Thymus (tissue), 14 donors: Measurements from ENCODE around the gene B4GALT4. TPM values are rescaled to one million over a fixed set of nuclear protein-coding genes. Genes with fewer than 3 reads are reported as not detected.
"Not testable (repeated sequence)": the region's sequence is repeated elsewhere in the genome, so short reads cannot be mapped to it uniquely, and the experiment has no call there.

ENCODE experiments used
- DNase-seq, 9 donors: peaks; one replicate each; pipeline ENCODE4 v3.0.0-alpha.2; 2013; ENCODE audit warnings: low spot score in 9 of 9, low read depth in 6 of 9, missing footprints in 1 of 9
- H3K27ac ChIP-seq, 2 donors: one replicate each; pipeline ENCODE4 v1.5.1; 2013; ENCODE audit warnings: control low read depth in 1 of 2, low read depth in 1 of 2, low read length in 1 of 2, mild to moderate bottlenecking in 1 of 2, moderate library complexity in 1 of 2
- H3K27me3 ChIP-seq, 2 donors: one replicate each; pipeline ENCODE4 v1.5.1; 2013; ENCODE audit warnings: low read length in 1 of 2; ENCODE audit not compliant: control insufficient read depth in 2 of 2, insufficient read depth in 1 of 2
- H3K36me3 ChIP-seq, 2 donors: one replicate each; pipeline ENCODE4 v1.5.1; 2013; ENCODE audit warnings: low read length in 1 of 2, mild to moderate bottlenecking in 1 of 2, moderate library complexity in 1 of 2; ENCODE audit not compliant: control insufficient read depth in 2 of 2, insufficient read depth in 2 of 2
- H3K4me1 ChIP-seq, 2 donors: one replicate each; pipeline ENCODE4 v1.5.1; 2013; ENCODE audit warnings: low read length in 2 of 2; ENCODE audit not compliant: control insufficient read depth in 2 of 2, insufficient read depth in 2 of 2
- H3K4me3 ChIP-seq, 2 donors: one replicate each; pipeline ENCODE4 v1.5.1; 2013; ENCODE audit warnings: low read length in 2 of 2, control low read depth in 1 of 2, mild to moderate bottlenecking in 1 of 2
- H3K9me3 ChIP-seq, 2 donors: one replicate each; pipeline ENCODE4 v1.5.1; 2013; ENCODE audit warnings: low read length in 1 of 2, mild to moderate bottlenecking in 1 of 2; ENCODE audit not compliant: control insufficient read depth in 2 of 2, insufficient read depth in 1 of 2
- WGBS: extraction: QIAGEN DNeasy Blood & Tissue Kit; methylation state at CpG from one replicate; pipeline ENCODE4 v1.1.7; 2013; 5-methylcytosine and 5-hydroxymethylcytosine counted together
- long read RNA-seq, 10 donors: transcript quantifications; one replicate each; lab custom pipeline, GENCODE V29; 2026
- polyA plus RNA-seq: library from polyadenylated mRNA; stranded (reverse); fragments of 200-250 nt; gene quantifications from one replicate; pipeline ENCODE4 v1.2.3, GENCODE V29; 2013
- total RNA-seq: library from RNA; stranded (reverse); fragments of 120-200 nt; gene quantifications from one replicate; pipeline ENCODE4 v1.2.4, GENCODE V29; 2013
- donor health status: healthy.

Gene B4GALT4, protein sequence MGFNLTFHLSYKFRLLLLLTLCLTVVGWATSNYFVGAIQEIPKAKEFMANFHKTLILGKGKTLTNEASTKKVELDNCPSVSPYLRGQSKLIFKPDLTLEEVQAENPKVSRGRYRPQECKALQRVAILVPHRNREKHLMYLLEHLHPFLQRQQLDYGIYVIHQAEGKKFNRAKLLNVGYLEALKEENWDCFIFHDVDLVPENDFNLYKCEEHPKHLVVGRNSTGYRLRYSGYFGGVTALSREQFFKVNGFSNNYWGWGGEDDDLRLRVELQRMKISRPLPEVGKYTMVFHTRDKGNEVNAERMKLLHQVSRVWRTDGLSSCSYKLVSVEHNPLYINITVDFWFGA
- total RNA-seq (11.6 TPM), polyA plus RNA-seq (15.2 TPM)
- long read RNA-seq, donor 1: 0 reads
- long read RNA-seq, donor 2, partial matches to known transcripts: 19 of 20 reads
- long read RNA-seq, donor 2, other reads (novel, unspliced or antisense): 0 of 20 reads
- long read RNA-seq, donor 3, transcript B4GALT4-202 (8 exons, 2,459 nt): major isoform, 5 of 5 reads
- long read RNA-seq, donor 3, partial matches to known transcripts: 0 of 5 reads
- long read RNA-seq, donor 3, other reads (novel, unspliced or antisense): 0 of 5 reads
- long read RNA-seq, donor 4, partial matches to known transcripts: 0 of 1 reads
- long read RNA-seq, donor 4, other reads (novel, unspliced or antisense): 0 of 1 reads
- long read RNA-seq, donor 5, transcript B4GALT4-202 (8 exons, 2,459 nt): major isoform, 6 of 8 reads
- long read RNA-seq, donor 5, partial matches to known transcripts: 0 of 8 reads
- long read RNA-seq, donor 5, other reads (novel, unspliced or antisense): 0 of 8 reads
- long read RNA-seq, donor 6, partial matches to known transcripts: 0 of 1 reads
- long read RNA-seq, donor 6, other reads (novel, unspliced or antisense): 0 of 1 reads
- long read RNA-seq, donor 7, transcript B4GALT4-202 (8 exons, 2,459 nt): major isoform, 5 of 6 reads
- long read RNA-seq, donor 7, partial matches to known transcripts: 0 of 6 reads
- long read RNA-seq, donor 7, other reads (novel, unspliced or antisense): 0 of 6 reads
- long read RNA-seq, donor 8, partial matches to known transcripts: 0 of 1 reads
- long read RNA-seq, donor 8, other reads (novel, unspliced or antisense): 0 of 1 reads
- long read RNA-seq, donor 9: 0 reads
- long read RNA-seq, donor 10, partial matches to known transcripts: 0 of 1 reads
- long read RNA-seq, donor 10, other reads (novel, unspliced or antisense): 0 of 1 reads

- peaks cover 12 to 18% of the 10 kb centered on the region in 2 donors for H3K4me1 ChIP-seq
- WGBS: 2% methylated on average over 70 of the region's 70 CpGs
- peak in 7 of 9 donors; percentile 47 to 81 (median 63) for DNase-seq
- H3K27me3 ChIP-seq: no peaks in the 10 kb centered on the region
- no peaks in the 10 kb centered on the region for H3K9me3 ChIP-seq
- H3K4me3 ChIP-seq: peak within 1 kb of the TSS; percentile 57 to 88
- H3K27ac ChIP-seq: peak within 1 kb of the TSS; percentile 58 to 92
- peaks cover 2 to 3% of the 10 kb centered on the region in 2 donors for H3K36me3 ChIP-seq
These were observed at the start of gene B4GALT4 for GRCh38 chr3:119240591-119241434. TSS of gene B4GALT4 (minus strand) at chr3:119240878. CDS start at chr3:119230099, 10,779 bp downstream.

- peaks cover 8 to 32% of the 10 kb centered on the region in 2 donors for H3K4me1 ChIP-seq
- H3K9me3 ChIP-seq: peaks cover 0 to 8% of the 10 kb centered on the region in 2 donors
- H3K27me3 ChIP-seq: no peaks in the 10 kb centered on the region
- no peak for DNase-seq
- no peak overlapping the region for H3K27ac ChIP-seq
- H3K36me3 ChIP-seq: no peaks in the 10 kb centered on the region
- 84% methylated on average over 2 of the region's 2 CpGs for WGBS
- H3K4me3 ChIP-seq: no peak overlapping the region
These were observed 48.7 kb upstream of the B4GALT4 start for GRCh38 chr3:119289404-119289770.

DNA sequence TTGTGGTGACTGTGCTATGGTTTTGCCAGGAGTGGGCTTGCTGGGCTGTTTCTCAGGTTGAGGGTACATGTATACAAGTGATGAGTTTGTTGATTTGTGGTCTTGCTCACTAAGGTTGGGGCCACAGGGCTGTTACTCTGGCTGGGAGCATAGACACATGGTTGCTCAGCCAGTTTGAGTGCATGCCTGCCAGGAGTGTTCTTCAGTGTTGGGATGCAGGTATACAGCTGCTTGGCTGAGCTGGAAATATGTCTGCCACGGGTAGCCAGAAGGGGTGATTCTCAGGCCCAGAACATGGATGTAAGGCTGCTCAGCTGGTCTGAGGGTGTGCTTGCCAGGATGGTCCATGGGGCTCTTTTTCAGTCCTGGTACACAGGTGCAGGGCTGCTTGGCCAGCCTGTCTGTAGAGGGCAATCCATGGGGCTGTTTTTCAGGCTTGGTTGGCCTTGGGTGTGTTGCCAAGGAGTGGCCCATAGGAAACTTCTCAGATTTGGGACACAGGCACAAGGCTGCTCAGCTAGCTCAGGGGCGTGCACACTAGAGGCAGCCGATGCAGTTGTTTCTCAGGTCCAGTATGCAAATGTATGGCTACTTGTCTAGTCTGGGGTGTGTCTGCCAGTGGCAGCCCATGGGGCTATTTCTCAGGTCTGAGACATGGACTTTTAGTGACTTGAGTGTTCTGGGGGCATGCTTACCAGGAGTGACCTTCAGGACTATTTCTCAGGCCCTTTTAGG, 48.2 kb upstream of the B4GALT4 start:
- Histone ChIP-seq H3K4me3 (no peak overlapping the region), H3K36me3 (no peaks in the 10 kb centered on the region), H3K27me3 (no peaks in the 10 kb centered on the region), H3K9me3 (peaks cover 0 to 8% of the 10 kb centered on the region in 2 donors), H3K4me1 (peaks cover 8 to 30% of the 10 kb centered on the region in 2 donors), H3K27ac (no peak overlapping the region)
- 96% methylated on average over 3 of the region's 3 CpGs for WGBS
- DNase-seq: no peak

- 84% methylated on average over 5 of the region's 5 CpGs for WGBS
- Histone ChIP-seq H3K4me1 (peaks cover 3 to 10% of the 10 kb centered on the region in 2 donors), H3K27me3 (no peaks in the 10 kb centered on the region), H3K9me3 (peaks cover 2 to 9% of the 10 kb centered on the region in 2 donors), H3K4me3 (no peak overlapping the region), H3K27ac (no peak overlapping the region), H3K36me3 (no peaks in the 10 kb centered on the region)
- DNase-seq: no peak
These were observed 39.0 kb upstream of the B4GALT4 start for GRCh38 chr3:119279584-119280243.

DNA sequence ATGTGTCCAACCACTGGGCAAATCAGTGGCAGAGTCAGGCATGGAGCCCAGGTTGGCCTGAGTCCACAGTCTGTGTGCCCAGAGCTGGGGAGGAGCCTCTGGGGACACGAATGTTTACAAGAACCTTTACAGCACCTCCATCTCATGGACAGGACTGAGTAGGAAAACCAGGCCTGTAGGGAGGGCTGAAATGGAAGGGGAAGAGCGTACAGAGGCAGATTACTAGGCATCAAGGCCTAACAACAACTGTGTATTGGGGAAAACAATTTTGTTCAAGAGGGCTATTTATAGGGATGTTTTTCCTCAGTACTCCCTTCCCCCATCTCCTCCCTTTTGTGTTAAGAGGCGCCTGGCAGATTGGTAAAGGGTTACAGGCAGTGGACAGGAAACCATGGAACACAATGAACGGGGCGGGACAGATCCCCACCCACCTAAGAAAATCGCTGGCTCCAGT, 38.5 kb upstream of the B4GALT4 start:
- H3K36me3 ChIP-seq: no peaks in the 10 kb centered on the region
- H3K27ac ChIP-seq: no peak overlapping the region
- no peak for DNase-seq
- H3K4me1 ChIP-seq: peaks cover 3 to 10% of the 10 kb centered on the region in 2 donors
- WGBS: 90% methylated on average over 6 of the region's 6 CpGs
- peaks cover 2 to 9% of the 10 kb centered on the region in 2 donors for H3K9me3 ChIP-seq
- H3K4me3 ChIP-seq: no peak overlapping the region
- no peaks in the 10 kb centered on the region for H3K27me3 ChIP-seq

DNA sequence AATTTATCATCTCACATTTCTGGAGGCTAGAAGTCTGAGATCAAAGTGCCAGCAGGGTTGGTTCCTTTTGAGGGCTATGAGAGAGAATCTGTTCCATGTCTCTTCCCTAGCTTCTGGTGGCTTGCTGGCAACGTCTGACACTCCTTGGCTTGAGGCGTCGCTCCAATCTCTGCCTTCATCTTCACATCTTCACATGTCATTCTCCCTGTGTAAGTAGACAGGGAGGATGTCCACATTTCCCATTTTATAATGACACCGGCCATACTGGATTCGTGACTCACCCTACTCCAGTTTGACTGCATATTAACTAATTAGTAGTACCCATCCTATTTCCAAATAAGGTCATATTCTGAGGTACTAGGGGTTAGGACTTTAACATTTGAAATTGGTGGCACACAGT, 36.0 kb upstream of the B4GALT4 start:
- H3K4me3 ChIP-seq: no peak overlapping the region
- no peaks in the 10 kb centered on the region for H3K36me3 ChIP-seq
- DNase-seq: no peak
- WGBS: 97% methylated on average over 5 of the region's 5 CpGs
- no peaks in the 10 kb centered on the region for H3K9me3 ChIP-seq
- H3K27ac ChIP-seq: no peak overlapping the region
- peaks cover 3 to 10% of the 10 kb centered on the region in 2 donors for H3K4me1 ChIP-seq
- H3K27me3 ChIP-seq: no peaks in the 10 kb centered on the region

- H3K27ac ChIP-seq, H3K4me1 ChIP-seq, H3K27me3 ChIP-seq, H3K9me3 ChIP-seq, DNase-seq, H3K36me3 ChIP-seq, H3K4me3 ChIP-seq: not testable (repeated sequence)
- WGBS: 90% methylated on average over 2 of the region's 2 CpGs
These were observed 29.5 kb upstream of the B4GALT4 start for GRCh38 chr3:119270212-119270611.
